Ectodermal cell (in vitro differentiated cells): ENCODE results near the gene NRP1. TPM values are rescaled to one million over a fixed set of nuclear protein-coding genes. Genes with fewer than 3 reads are reported as not detected.
"Not testable (repeated sequence)": the region's sequence is repeated elsewhere in the genome, so short reads cannot be mapped to it uniquely, and the experiment has no call there.

ENCODE experiments used
- H3K27ac ChIP-seq: 2 replicates; pipeline ENCODE4 v1.7.0; 2013; ENCODE audit warnings: mild to moderate bottlenecking, low read depth, low read length; ENCODE audit not compliant: insufficient read depth, poor library complexity, severe bottlenecking
- H3K27me3 ChIP-seq: 2 replicates; pipeline ENCODE4 v1.7.0; 2013; ENCODE audit warnings: mild to moderate bottlenecking, low read length; ENCODE audit not compliant: insufficient read depth, control insufficient read depth, poor library complexity, severe bottlenecking
- H3K36me3 ChIP-seq: one replicate; pipeline ENCODE4 v1.7.0; 2013; ENCODE audit warnings: low read length; ENCODE audit not compliant: control insufficient read depth, insufficient read depth
- H3K4me1 ChIP-seq: one replicate; pipeline ENCODE4 v1.7.0; 2013; ENCODE audit warnings: low read length; ENCODE audit not compliant: control insufficient read depth, insufficient read depth
- H3K4me3 ChIP-seq: 2 replicates; pipeline ENCODE4 v1.7.0; 2013; ENCODE audit warnings: low read depth, low read length, control low read depth; ENCODE audit not compliant: insufficient read depth
- H3K9me3 ChIP-seq: 2 replicates; pipeline ENCODE4 v1.7.0; 2013; ENCODE audit warnings: mild to moderate bottlenecking, low read length, moderate library complexity; ENCODE audit not compliant: control insufficient read depth
- WGBS, 2 experiments: methylation state at CpG; one replicate each; pipeline ENCODE4 v1.1.7; 2013; ENCODE audit warnings: missing lambda C conversion rate in 2 of 2; 5-methylcytosine and 5-hydroxymethylcytosine counted together
- polyA plus RNA-seq, 4 experiments: library from polyadenylated mRNA; stranded (reverse); fragments of 50-300 nt; gene quantifications; one replicate each; pipeline ENCODE4 v1.2.3, GENCODE V29; 2013

NRP1 gene
- 2.0 TPM for polyA plus RNA-seq (2013, experiment 1 of 4)
- polyA plus RNA-seq (2013, experiment 2 of 4): 2.2 TPM
- 2.2 TPM for polyA plus RNA-seq (2013, experiment 3 of 4)
- polyA plus RNA-seq (2013, experiment 4 of 4): 3.3 TPM

DNA sequence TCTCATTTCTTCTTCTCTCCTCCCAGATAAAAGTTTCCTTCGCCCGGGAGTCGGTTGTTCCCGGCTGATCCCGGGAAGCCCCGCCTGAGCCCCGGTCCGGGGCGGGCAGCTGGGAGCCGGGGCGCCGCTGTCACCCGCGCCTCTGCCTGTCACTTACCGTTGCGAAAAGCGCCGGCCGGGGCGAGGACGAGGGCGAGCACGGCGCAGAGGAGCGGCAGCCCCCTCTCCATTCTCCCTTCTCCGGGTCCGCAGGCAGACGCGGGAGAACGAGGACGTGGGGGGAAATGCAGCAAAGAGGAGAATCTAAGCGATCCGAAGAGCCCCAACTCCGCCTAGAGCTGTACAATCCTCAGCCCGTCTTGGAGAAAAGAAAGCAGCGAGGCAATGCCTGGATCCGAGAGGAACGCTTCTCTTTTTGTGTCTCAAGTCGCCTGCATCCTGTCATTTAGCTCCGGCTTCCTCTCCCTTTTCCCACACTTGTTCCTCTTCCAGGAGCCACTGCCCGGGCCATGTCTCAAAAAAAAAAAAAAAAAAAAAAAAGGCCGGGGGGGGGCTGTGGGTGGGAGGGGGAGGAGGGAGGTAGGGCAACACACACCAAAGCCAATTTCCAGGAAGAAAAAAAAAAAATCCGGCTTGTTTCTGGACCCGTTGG, at the start of gene NRP1:
Gene NRP1 (minus strand): TSS at position 515 of the 652 bp plus-strand sequence. CDS start 285 bp downstream, at position 230.
- H3K4me3 ChIP-seq: peak within 1 kb of the TSS; percentile 45
- peaks cover 78% of the 10 kb centered on the region for H3K27me3 ChIP-seq
- H3K4me1 ChIP-seq: peaks cover 20% of the 10 kb centered on the region
- 0% methylated on average over 41 to 42 of the region's 44 CpGs for WGBS, 2 experiments
- H3K36me3 ChIP-seq: no peaks in the 10 kb centered on the region
- H3K27ac ChIP-seq: no peak within 1 kb of the TSS
- H3K9me3 ChIP-seq: no peaks in the 10 kb centered on the region

DNA sequence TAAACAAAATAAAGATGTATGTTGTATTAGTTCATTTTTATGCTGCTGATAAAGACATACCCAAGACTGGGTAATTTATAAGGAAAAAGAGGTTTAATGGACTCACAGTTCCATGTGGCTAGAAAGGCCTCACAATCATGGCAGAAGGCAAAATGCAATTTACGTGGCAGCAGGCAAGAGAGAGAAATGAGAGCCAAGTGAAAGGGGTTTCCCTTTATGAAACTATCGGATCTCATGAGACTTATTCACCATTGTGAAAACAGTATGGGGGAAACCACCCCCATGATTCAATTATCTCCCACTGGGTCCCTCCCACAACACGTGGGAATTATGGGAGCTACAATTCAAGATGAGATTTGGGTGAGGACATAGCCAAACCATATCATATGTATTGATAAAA, 49.7 kb upstream of the NRP1 start:
- peaks cover 15% of the 10 kb centered on the region for H3K4me1 ChIP-seq
- not testable (repeated sequence) for H3K9me3 ChIP-seq, H3K27me3 ChIP-seq, H3K4me3 ChIP-seq, H3K36me3 ChIP-seq, H3K27ac ChIP-seq
- 98% methylated on average over 2 to 3 of the region's 3 CpGs for WGBS, 2 experiments

DNA sequence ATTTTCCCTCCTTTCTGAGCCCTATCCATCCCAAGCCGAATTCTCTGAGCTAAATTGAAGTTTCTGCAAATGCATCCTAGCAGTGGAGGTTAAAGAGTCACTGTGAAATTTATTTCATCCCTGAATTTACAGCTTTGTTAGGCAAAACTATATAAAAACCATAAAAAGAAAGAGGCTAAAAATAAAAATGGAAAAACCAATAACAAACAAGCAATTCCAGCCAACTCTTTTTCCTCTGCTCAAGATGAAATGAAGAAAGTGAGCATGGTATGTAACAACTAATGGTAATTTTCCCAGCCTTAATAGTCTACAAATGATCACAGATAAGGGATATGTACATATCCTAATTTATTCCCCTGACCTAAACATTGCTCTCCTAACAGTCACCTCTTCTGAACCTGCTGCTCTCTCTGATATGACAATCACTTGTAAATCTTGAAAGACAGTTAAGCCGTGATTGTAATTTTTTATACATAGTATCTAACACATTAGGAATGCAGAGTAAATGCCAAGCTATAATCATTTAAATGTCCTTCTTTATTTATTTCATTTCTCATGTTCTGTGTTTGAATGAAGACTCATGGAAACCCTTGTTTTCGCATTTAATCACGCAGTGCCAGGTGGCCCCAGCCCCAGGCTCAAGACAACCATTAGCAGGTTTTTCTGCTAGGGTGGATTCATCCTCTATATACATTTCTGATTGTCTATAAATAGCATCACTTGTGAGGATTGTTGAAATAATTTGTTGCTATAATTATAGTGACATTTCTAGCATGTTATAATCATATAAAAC, 48.6 kb upstream of the NRP1 start:
- peaks cover 15% of the 10 kb centered on the region for H3K4me1 ChIP-seq
- WGBS, 2 experiments: 85 to 95% methylated on average over 3 of the region's 4 CpGs
- H3K27me3 ChIP-seq: no peaks in the 10 kb centered on the region
- H3K36me3 ChIP-seq: no peaks in the 10 kb centered on the region
- H3K27ac ChIP-seq: no peak overlapping the region
- no peak overlapping the region for H3K4me3 ChIP-seq
- no peaks in the 10 kb centered on the region for H3K9me3 ChIP-seq

DNA sequence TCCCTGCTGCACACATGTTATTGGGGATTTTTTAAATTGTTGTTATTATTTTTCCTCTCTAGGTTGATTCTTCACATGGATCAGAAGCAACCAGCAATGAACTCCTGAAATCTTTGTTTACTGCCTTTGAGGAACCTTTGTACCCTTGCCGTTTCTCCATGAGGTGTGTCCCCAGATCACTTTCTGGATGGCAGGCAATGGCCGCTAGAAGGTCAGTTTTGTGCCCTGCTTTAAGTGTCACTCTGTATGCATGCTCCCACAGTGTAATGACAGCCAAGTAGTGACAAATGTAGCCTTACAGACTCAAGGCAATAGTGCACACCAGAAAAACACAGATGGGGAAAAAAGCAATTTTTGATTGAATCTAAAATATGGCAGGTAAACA, 47.7 kb upstream of the NRP1 start:
- WGBS, 2 experiments: 74 to 81% methylated on average over 2 of the region's 2 CpGs
- H3K4me3 ChIP-seq: no peak overlapping the region
- H3K27me3 ChIP-seq: no peaks in the 10 kb centered on the region
- H3K27ac ChIP-seq: no peak overlapping the region
- peaks cover 15% of the 10 kb centered on the region for H3K4me1 ChIP-seq
- no peaks in the 10 kb centered on the region for H3K9me3 ChIP-seq
- H3K36me3 ChIP-seq: no peaks in the 10 kb centered on the region

DNA sequence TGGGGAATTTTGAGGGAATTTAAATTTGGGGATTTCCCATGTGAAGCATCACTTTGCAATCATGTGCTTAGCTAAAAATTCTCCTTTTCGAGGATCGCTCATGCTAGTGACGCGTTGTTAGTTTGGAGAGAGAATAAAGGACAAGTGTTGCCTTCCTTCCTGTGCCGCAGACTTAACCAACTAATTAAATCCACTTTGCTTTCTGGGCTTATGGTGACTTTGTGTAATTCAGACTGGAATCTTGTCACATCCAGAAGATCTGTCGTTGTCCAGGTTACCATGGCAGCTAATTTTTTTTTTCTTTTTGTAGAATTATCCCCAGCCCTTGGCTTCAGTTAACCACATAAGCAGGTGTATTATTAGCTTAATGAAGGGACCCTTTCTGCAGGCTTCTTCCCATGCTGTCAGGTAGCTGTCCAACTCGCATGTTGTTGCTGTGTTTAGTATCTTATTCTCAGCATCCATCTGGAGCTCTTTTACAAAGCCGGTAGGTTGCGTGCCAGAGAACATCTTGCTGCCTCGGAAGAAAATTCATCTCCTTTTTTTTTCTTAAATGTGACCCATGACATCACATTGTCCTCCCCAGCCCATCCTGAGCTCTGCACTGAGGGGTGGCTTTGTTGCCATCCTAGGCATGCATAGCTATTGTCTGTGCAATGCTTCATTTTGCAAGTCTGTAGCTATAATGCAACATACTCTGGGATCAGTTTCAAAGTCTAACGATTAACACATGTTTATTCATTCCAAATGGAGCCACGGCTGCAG, 47.2 kb upstream of the NRP1 start:
- peaks cover 15% of the 10 kb centered on the region for H3K4me1 ChIP-seq
- 75 to 80% methylated on average over 11 to 12 of the region's 12 CpGs for WGBS, 2 experiments

DNA sequence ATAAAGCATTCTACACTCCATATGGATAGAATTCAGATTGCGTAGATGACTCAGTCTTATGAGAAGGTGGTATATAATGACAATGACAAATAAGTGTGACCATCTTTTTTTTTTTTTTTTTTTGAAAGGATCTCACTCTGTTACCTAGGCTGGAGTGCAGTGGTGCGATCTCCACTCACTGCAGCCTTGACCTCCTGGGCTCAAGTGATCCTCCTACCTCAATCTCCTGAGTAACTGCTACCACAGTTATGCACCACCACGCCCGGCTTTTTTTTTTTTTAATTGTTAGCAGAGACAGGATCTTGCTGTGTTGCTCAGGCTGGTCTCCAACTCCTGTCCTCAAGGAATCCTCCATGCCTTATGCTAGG, 43.2 kb upstream of the NRP1 start:
- H3K4me3 ChIP-seq: no peak overlapping the region
- H3K27ac ChIP-seq: no peak overlapping the region
- H3K4me1 ChIP-seq: peaks cover 15% of the 10 kb centered on the region
- no peaks in the 10 kb centered on the region for H3K36me3 ChIP-seq
- H3K27me3 ChIP-seq: no peaks in the 10 kb centered on the region
- 78 to 94% methylated on average over 3 to 4 of the region's 4 CpGs for WGBS, 2 experiments
- no peaks in the 10 kb centered on the region for H3K9me3 ChIP-seq

More for the DNA sequence above, 47.2 kb upstream of the NRP1 start:
- Histone ChIP-seq H3K4me3 (no peak overlapping the region), H3K27me3 (no peaks in the 10 kb centered on the region), H3K27ac (no peak overlapping the region), H3K9me3 (no peaks in the 10 kb centered on the region), H3K36me3 (no peaks in the 10 kb centered on the region)

DNA sequence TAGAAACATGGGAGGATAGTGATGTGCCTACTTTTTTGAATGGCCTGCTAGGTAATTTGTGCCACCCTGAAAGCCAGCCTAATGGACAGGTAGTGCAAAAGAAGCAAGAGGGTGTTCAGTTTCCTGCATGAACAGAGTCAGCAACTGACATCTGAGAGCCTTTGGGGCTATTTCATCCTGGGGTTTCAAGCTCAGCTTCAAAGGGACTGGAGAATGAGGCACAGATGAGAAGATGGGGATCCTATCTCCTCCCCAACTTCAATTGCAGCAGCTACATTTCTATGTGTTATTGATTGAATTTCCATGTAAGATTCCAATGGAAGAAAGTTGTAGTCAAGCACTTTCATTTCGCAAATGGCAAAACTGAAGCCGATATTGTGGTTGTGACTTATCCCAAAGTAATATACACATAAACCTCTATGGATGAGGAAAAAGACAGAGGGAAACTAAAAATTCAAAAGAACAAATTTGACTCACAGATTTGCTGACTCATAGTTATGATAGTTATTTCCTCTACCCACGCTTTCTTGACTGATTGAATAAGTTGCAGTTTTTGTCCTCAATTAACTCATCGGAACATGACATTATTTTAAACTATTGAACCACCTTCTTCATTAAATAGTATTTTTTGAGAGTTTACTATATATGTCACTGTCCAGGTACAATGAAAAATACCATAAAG, 42.6 kb upstream of the NRP1 start:
- peaks cover 13% of the 10 kb centered on the region for H3K4me1 ChIP-seq
- H3K4me3 ChIP-seq: no peak overlapping the region
- WGBS, 2 experiments: 92 to 100% methylated on average over 2 to 3 of the region's 4 CpGs
- H3K36me3 ChIP-seq: no peaks in the 10 kb centered on the region
- H3K27ac ChIP-seq: no peak overlapping the region
- no peaks in the 10 kb centered on the region for H3K27me3 ChIP-seq
- H3K9me3 ChIP-seq: no peaks in the 10 kb centered on the region

DNA sequence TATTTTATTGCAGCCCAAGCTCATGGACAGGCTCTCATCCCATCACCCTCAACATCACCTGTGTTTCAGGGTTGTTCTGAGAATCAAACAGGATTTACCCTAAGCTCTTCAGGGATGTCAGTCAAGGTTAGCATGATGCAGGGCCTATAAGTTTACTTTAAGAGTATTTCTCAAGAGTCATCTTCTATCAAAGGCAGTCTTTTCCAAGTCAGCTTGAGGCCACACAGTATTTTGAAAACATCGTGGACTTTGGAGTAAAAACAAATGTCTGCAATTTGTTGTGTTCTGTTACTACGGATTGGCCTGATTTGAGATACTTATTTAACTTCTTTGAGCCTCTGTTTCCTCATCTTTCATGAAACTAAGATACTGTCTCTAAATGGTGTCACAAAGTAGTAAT, 42.0 kb upstream of the NRP1 start:
- no peaks in the 10 kb centered on the region for H3K27me3 ChIP-seq
- H3K36me3 ChIP-seq: no peaks in the 10 kb centered on the region
- H3K4me3 ChIP-seq: no peak overlapping the region
- H3K4me1 ChIP-seq: peaks cover 6% of the 10 kb centered on the region
- 79 to 95% methylated on average over 2 of the region's 2 CpGs for WGBS, 2 experiments
- H3K27ac ChIP-seq: no peak overlapping the region
- no peaks in the 10 kb centered on the region for H3K9me3 ChIP-seq

DNA sequence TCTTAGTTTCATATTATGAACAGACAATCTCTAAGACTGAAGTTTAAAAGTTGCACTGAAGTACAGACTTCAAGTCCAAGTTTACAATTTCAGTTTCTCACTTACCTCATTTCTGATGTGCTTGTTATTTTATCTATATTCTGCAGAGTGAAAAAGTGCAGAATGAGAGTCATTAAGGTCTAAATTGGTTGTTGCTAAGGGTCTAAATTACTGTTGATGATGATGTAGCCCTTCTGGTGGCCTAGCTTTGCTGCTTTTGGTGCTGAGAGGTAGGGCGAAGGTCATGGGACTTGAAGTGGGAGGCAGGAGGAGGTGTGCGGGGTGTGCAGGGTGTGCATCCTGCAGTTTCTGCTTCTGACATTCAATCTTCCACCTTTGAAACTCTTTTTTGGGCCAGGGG, 38.8 kb upstream of the NRP1 start:
- H3K4me1 ChIP-seq: no peaks in the 10 kb centered on the region
- H3K27me3 ChIP-seq: no peaks in the 10 kb centered on the region
- 88 to 95% methylated on average over 2 of the region's 2 CpGs for WGBS, 2 experiments
- H3K27ac ChIP-seq: no peak overlapping the region
- no peaks in the 10 kb centered on the region for H3K9me3 ChIP-seq
- no peaks in the 10 kb centered on the region for H3K36me3 ChIP-seq
- no peak overlapping the region for H3K4me3 ChIP-seq
